ENCODE results near the gene SRCAP. TPM values are rescaled to one million over a fixed set of nuclear protein-coding genes. Genes with fewer than 3 reads are reported as not detected.

The SRCAP gene
- total RNA-seq, 4 donors from 2014 or later: 10.7 to 39.6 (median 26.1) TPM

DNA sequence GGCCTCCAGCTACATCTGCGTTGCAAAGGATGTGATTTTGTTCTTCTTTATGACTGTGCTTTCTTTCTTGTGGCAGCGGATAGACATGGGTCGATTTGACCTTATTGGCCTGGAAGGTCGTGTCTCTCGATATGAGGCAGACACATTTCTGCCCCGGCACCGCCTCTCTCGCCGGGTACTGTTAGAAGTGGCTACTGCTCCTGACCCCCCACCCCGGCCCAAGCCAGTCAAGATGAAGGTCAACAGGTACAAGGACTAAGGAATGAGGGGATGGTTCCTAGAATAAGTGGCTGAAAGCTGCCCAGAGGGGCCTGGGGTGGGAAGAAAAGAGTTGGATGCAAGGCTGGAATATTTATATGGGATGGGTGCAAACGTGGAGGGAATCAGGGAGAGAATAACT is 21.1 kb downstream of the SRCAP start:
- H3K27me3 ChIP-seq: no peaks in the 10 kb centered on the region
- TF ChIP-seq, protein P1, sequence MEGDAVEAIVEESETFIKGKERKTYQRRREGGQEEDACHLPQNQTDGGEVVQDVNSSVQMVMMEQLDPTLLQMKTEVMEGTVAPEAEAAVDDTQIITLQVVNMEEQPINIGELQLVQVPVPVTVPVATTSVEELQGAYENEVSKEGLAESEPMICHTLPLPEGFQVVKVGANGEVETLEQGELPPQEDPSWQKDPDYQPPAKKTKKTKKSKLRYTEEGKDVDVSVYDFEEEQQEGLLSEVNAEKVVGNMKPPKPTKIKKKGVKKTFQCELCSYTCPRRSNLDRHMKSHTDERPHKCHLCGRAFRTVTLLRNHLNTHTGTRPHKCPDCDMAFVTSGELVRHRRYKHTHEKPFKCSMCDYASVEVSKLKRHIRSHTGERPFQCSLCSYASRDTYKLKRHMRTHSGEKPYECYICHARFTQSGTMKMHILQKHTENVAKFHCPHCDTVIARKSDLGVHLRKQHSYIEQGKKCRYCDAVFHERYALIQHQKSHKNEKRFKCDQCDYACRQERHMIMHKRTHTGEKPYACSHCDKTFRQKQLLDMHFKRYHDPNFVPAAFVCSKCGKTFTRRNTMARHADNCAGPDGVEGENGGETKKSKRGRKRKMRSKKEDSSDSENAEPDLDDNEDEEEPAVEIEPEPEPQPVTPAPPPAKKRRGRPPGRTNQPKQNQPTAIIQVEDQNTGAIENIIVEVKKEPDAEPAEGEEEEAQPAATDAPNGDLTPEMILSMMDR (IDR thresholded peaks at IDR 0.05): no peak
- TF ChIP-seq POLR2A (IDR thresholded peaks at IDR 0.05): no peak
- 84 to 91% methylated on average over 5 to 11 of the region's 11 CpGs for WGBS, 2 donors
- no peak overlapping the region for H3K4me3 ChIP-seq
- H3K36me3 ChIP-seq: peaks cover 63 to 100% (median 90%) of the 10 kb centered on the region in 3 donors
- H3K4me1 ChIP-seq: no peaks in the 10 kb centered on the region
- H3K9me3 ChIP-seq: no peaks in the 10 kb centered on the region
- no peak for DNase-seq
- no peak overlapping the region for H3K27ac ChIP-seq
- intact Hi-C loops (cut with DNase I): no loop called here

DNA sequence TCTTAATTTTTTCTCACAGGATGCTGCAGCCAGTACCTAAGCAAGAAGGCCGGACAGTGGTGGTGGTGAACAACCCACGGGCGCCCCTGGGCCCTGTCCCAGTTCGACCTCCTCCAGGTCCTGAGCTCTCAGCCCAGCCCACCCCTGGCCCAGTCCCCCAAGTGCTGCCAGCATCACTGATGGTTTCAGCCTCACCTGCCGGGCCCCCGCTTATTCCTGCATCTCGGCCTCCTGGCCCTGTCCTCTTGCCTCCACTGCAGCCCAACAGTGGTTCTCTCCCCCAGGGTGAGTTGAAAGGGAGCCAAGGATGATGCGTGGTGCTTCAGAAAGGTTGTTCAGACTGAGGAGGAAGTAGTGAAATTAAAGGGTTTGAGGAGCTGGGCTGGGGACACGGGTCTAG is 21.7 kb downstream of the SRCAP start:
- intact Hi-C loops (cut with DNase I): no loop called here
- Histone ChIP-seq H3K9me3 (no peaks in the 10 kb centered on the region), H3K27ac (no peak overlapping the region), H3K27me3 (no peaks in the 10 kb centered on the region), H3K4me3 (no peak overlapping the region), H3K4me1 (no peaks in the 10 kb centered on the region), H3K36me3 (peaks cover 66 to 100% (median 91%) of the 10 kb centered on the region in 3 donors)
- DNase-seq: no peak
- TF ChIP-seq POLR2A (IDR thresholded peaks at IDR 0.05): no peak
- TF ChIP-seq, protein P1 (IDR thresholded peaks at IDR 0.05): no peak
- WGBS, 2 donors: 82 to 84% methylated on average over 4 to 8 of the region's 9 CpGs

DNA sequence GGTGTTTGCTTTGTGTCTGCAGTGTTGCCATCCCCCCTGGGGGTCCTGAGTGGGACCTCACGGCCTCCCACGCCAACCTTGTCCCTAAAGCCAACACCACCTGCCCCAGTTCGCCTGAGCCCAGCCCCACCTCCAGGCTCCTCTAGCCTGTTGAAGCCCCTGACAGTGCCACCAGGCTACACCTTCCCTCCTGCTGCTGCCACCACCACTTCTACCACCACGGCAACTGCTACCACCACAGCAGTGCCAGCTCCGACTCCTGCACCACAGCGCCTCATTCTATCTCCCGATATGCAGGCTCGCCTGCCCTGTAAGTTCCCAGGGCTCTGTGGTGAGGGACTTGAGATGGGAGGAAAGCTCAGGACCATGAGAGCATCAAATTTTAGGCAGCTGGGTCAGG is 22.2 kb downstream of the SRCAP start:
- H3K27ac ChIP-seq: no peak overlapping the region
- WGBS, 2 donors: 92 to 93% methylated on average over 3 of the region's 8 CpGs
- intact Hi-C loops (cut with DNase I): no loop called here
- H3K9me3 ChIP-seq: no peaks in the 10 kb centered on the region
- TF ChIP-seq POLR2A (IDR thresholded peaks at IDR 0.05): no peak
- TF ChIP-seq, protein P1 (IDR thresholded peaks at IDR 0.05): no peak
- no peaks in the 10 kb centered on the region for H3K4me1 ChIP-seq
- peaks cover 62 to 100% (median 87%) of the 10 kb centered on the region in 3 donors for H3K36me3 ChIP-seq
- no peaks in the 10 kb centered on the region for H3K27me3 ChIP-seq
- DNase-seq: no peak
- H3K4me3 ChIP-seq: no peak overlapping the region

DNA sequence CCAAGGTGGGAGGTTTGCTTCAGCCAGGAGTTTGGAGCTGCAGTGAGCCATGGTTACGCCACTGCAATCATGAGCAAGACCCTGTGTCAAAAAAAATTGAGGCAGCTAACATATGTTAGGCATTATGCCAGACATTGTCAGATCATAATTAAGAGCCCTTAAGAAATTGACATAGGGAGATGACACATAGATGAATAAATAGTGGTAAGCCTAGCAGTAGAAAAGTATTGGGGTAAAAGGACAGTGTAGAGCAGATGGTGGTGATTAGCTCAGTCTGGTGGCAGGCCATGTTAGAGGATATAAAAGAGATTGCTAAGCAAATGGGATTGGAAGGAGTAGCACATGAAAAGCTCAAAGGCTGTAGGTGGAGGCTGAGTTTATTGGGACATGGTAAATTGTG is 22.6 kb downstream of the SRCAP start:
- intact Hi-C loops (cut with DNase I): no loop called here

DNA sequence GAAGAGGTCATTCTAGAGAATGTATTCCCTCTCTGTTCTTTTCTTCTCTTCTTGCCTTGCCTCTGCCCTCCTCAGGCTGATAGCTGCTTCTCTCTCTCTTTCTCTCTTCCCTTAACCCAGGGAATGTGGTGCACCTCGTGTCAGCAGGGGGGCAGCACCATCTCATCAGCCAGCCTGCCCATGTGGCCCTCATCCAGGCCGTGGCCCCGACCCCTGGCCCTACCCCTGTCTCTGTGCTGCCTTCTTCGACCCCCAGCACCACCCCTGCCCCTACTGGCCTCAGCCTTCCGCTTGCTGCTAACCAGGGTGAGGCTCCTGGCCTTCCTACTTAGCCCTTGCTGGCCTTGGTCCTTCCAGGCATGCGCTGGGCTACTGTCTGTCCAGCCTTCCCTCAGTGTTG is 23.5 kb downstream of the SRCAP start:
- no peak overlapping the region for H3K27ac ChIP-seq
- H3K27me3 ChIP-seq: no peaks in the 10 kb centered on the region
- WGBS, 2 donors: 70 to 73% methylated on average over 6 of the region's 6 CpGs
- intact Hi-C loops (cut with DNase I): no loop called here
- H3K36me3 ChIP-seq: peaks cover 62 to 100% (median 80%) of the 10 kb centered on the region in 3 donors
- no peak for DNase-seq
- TF ChIP-seq, protein P1 (IDR thresholded peaks at IDR 0.05): no peak
- no peak for TF ChIP-seq POLR2A (IDR thresholded peaks at IDR 0.05)
- H3K9me3 ChIP-seq: no peaks in the 10 kb centered on the region
- H3K4me3 ChIP-seq: no peak overlapping the region
- no peaks in the 10 kb centered on the region for H3K4me1 ChIP-seq

More for the DNA sequence above, 22.6 kb downstream of the SRCAP start:
- Histone ChIP-seq H3K36me3 (peaks cover 62 to 100% (median 85%) of the 10 kb centered on the region in 3 donors), H3K27ac (no peak overlapping the region), H3K9me3 (no peaks in the 10 kb centered on the region), H3K4me1 (no peaks in the 10 kb centered on the region), H3K27me3 (no peaks in the 10 kb centered on the region), H3K4me3 (no peak overlapping the region)
- WGBS, 2 donors: 88 to 100% methylated on average over 1 of the region's 1 CpG
- no peak for DNase-seq
- TF ChIP-seq, protein P1 (IDR thresholded peaks at IDR 0.05): no peak
- no peak for TF ChIP-seq POLR2A (IDR thresholded peaks at IDR 0.05)
